Measurements from ENCODE around the gene GPC1.

The GPC1 gene

DNA sequence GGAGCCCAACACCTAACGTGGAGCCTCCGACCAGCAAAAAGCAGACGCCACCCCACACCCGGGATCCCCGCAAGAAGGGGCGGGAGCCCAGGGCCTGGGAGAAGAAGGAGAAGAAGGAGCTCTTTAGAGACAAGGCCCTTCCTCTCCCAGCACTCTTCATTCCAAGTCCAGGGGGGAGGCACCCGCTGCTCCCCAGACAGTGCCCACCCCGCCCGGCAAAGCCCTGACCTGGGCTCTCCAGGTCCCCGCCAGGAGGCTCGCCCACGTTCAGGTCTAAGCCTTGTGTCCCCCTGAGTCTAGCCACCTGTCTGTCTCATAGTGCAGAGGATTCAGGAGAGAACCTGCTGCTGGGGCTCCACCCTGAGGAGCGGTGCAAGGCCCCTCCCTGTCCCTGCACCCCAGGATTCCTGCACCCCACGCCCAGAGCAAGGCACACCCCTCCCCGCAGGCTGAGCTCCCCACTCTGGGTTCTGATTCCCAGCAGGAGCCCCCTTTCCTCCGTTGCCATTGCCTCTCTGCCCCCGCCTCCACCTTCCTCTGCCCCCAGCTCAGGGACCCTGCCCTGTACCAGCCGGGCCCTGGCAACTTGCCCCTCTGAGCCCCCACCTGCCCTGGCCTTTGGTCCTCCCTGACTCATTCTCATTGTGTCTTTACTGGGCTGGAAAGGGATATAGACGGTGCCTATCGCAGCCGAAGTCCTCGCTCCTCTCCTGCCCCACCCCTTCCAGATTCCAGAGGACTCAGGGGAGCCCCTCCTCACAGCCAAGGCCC lies 33.5 kb upstream of the GPC1 start:
- TF ChIP-seq ZNF274 (IDR thresholded peaks at IDR 0.05; ENCODE audit: low read depth, low read length), result no peak
- H3K4me3 ChIP-seq (ENCODE audit: low read length), result no peak overlapping the region

DNA sequence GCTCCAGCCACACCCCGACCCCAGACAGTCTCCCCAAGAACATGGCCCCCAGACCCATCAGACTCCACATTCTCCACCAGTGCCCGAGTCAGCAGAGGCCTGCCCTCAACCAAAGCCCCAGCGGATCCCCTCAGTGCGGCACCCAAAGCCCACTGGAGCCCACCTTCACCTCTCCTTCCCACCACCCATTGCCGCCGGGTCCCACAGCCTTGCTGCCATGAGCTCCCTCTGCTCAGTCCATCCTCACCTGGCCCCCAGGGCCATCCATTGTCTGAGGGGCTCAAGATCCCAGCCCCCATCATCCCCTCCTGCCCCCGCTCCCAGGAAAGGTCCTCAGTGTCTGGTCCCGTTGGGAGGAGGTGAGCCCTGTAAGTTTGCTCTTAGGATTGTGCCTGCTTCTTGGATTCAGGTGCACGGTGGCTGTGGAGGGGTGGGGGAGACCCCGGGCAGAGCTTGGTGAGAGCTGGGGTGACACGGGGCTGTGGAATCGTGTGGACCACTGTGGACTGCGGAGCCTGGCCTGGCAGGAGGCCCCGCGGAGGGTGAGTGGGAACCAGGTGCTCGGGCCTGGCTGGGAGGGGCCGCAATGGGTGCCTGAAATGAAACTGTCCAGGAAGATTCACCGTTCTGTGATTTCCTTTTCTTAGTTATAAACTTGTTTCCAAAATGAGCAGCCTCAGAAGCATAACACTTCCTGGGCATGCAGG lies 32.7 kb upstream of the GPC1 start:
- no peak for TF ChIP-seq ZNF274 (IDR thresholded peaks at IDR 0.05; ENCODE audit: low read depth, low read length)
- H3K4me3 ChIP-seq (ENCODE audit: low read length), result no peak overlapping the region

GRCh38 chr2:240403396-240404104 lies 31.9 kb upstream of the GPC1 start:
- no peak for TF ChIP-seq ZNF274 (IDR thresholded peaks at IDR 0.05; ENCODE audit: low read depth, low read length)
- no peak overlapping the region for H3K4me3 ChIP-seq (ENCODE audit: low read length)

DNA sequence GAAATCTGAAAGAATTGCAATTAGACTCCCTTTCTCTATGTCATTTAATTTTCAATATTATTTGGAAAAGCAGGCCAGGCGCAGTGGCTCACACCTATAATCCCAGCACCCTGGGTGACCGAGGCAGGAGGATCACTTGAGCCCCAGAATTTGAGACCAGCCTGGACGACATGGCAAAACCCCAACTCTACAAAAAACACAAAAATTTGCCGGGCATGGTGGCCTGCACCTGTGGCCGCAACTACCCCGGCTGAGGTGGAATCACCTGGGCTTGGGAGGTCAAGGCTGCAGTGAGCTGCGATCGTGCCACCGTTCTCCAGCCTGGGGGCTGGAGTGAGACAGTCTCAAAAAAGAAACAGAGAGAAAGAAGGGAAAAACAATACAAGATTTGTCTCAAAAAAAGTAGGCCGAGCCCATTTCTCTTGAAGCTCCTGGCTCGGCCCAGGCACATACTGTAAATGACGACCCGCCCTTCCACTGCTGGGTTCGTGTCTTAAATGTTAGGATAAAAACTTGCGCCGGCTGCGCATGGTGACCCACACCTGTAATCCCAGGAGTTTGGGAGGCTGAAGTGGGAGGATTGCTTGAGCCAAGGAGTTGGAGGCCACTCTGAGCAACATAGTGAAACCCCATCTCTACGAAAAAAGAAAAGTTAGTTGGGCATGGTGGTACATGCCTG lies 31.1 kb upstream of the GPC1 start:
- H3K4me3 ChIP-seq (ENCODE audit: low read length), result no peak overlapping the region
- TF ChIP-seq ZNF274 (IDR thresholded peaks at IDR 0.05; ENCODE audit: low read depth, low read length), result no peak

- no peak overlapping the region for H3K4me3 ChIP-seq (ENCODE audit: low read length)
- TF ChIP-seq ZNF274 (IDR thresholded peaks at IDR 0.05; ENCODE audit: low read depth, low read length), result no peak
These were observed 30.3 kb upstream of the GPC1 start for GRCh38 chr2:240405133-240405532.

- no peak for TF ChIP-seq ZNF274 (IDR thresholded peaks at IDR 0.05; ENCODE audit: low read depth, low read length)
These were observed 29.7 kb upstream of the GPC1 start for GRCh38 chr2:240405684-240406313.

DNA sequence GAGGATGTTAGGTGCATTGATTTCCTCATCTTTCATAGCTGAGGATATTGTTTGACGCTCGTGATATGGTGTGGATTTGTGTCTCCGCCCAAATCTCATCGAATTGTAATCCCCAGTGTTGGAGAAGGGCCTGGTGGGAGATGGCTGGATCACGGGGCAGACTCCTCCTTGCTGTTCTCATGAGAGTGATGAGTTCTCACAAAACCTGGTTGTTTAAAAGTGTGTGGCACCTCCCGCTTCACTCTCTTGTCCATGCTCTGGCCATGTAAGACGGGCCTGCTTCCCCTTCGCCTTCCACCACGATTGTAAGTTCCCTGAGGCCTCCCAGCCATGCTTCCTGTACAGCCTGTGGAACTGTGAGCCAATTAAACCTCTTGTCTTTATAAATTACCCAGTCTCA lies 28.4 kb upstream of the GPC1 start:
- no peak overlapping the region for H3K4me3 ChIP-seq (ENCODE audit: low read length)
- TF ChIP-seq ZNF274 (IDR thresholded peaks at IDR 0.05; ENCODE audit: low read depth, low read length), result no peak

More at GRCh38 chr2:240405684-240406313, 29.7 kb upstream of the GPC1 start:
- H3K4me3 ChIP-seq (ENCODE audit: low read length), result no peak overlapping the region

DNA sequence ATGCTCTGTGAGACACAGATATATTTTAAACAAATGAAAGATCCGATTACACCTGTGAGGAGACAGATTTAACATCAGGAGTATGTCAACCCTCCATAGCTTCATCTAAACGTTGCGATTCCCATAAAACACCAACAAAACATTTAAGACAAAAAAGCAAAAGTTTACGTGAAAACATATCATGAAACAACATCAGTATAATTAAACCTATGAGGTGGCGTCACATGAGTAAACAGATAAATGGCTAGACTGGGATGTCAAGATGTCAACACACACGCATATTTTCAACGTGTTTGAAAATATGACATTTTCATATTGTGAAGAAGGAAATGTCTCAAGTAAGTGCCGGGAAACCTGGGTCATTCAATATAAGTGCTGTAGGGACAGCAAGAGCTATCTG lies 25.5 kb upstream of the GPC1 start:
- no peak overlapping the region for H3K4me3 ChIP-seq (ENCODE audit: low read length)
- no peak for TF ChIP-seq ZNF274 (IDR thresholded peaks at IDR 0.05; ENCODE audit: low read depth, low read length)

DNA sequence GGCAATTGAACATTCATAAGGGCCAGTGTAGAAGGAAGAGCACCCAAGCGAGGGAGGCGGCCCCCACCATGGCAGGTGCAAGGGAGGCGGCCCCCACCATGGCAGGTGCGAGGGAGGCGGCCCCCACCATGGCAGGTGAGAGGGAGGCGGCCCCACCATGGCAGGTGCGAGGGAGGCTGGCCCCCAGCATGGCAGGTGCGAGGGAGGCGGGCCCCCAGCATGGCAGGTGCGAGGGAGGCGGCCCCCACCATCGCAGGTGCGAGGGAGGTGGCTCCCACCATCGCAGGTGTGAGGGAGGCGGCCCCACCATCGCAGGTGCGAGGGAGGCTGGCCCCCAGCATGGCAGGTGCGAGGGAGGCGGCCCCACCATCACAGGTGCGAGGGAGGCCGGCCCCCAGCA lies 24.7 kb upstream of the GPC1 start:
- TF ChIP-seq ZNF274 (IDR thresholded peaks at IDR 0.05; ENCODE audit: low read depth, low read length), result no peak
- no peak overlapping the region for H3K4me3 ChIP-seq (ENCODE audit: low read length)

GRCh38 chr2:240411261-240412160 lies 24.0 kb upstream of the GPC1 start:
- H3K4me3 ChIP-seq (ENCODE audit: low read length), result no peak overlapping the region
- no peak for TF ChIP-seq ZNF274 (IDR thresholded peaks at IDR 0.05; ENCODE audit: low read depth, low read length)

DNA sequence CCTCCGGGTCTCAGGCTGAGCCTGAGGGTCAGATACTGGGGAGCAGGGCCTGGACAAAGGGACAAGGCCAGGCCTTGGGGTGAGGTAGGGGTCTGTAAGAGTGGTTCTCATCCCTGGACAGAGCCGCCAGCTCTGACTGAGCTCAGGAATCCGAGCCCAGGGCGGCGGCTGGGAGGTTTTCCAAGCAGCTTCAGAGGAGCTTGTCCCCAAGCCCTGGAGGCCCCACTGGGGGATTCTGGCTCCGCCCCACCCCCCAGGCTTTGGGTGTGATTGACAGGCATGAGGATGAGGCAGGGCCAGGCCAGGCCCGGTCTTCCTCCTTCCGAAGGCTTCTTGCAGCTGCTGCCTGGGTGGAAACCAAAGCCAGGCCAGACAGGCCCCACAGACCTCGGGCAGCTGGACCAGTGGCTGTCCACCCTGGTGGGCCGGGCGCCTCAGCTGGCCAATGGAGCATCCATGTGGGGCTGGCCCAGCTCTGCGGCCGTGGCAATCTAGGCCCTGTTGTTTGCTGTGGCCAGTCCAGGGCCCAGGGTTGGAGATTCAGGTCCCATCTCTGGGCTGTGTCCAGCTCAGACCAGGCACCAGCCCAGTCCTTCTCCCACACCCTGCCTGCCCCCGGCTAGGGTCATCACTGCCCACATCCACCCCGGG lies 23.1 kb upstream of the GPC1 start:
- no peak overlapping the region for H3K4me3 ChIP-seq (ENCODE audit: low read length)
- TF ChIP-seq ZNF274 (IDR thresholded peaks at IDR 0.05; ENCODE audit: low read depth, low read length), result no peak

GRCh38 chr2:240412975-240413812 lies 22.3 kb upstream of the GPC1 start:
- H3K4me3 ChIP-seq (ENCODE audit: low read length), result no peak overlapping the region
- TF ChIP-seq ZNF274 (IDR thresholded peaks at IDR 0.05; ENCODE audit: low read depth, low read length), result no peak

All from GM08714 (cell line).